Subcutaneous adipose tissue (tissue), 4 donors: ENCODE measurements around the gene UQCRH. TPM values are rescaled to one million over a fixed set of nuclear protein-coding genes. Genes with fewer than 3 reads are reported as not detected.

Experiments
- CTCF ChIP-seq: fragments of 450-650 bp; IDR thresholded peaks from one replicate; pipeline ENCODE4 v1.5.1; 2016; ENCODE audit warnings: low read depth, mild to moderate bottlenecking, control low read depth, antibody characterized with exemption, moderate library complexity
- total RNA-seq, 4 donors: library from RNA; depleted of rRNA; stranded (reverse); fragments of >200 nt; gene quantifications; one replicate each; pipeline ENCODE4 v1.1.0, GENCODE V29; 2016

Gene UQCRH
- total RNA-seq, 4 donors from 2014 or later = 301 to 496 (median 395) TPM

- TF ChIP-seq CTCF = no peak
Observed at GRCh38 chr1:46275030-46275337, 28.5 kb upstream of the UQCRH start.

GRCh38 chr1:46277658-46278373 is 25.7 kb upstream of the UQCRH start:
- TF ChIP-seq CTCF = no peak

- TF ChIP-seq CTCF = no peak
Observed at GRCh38 chr1:46278807-46279206, 24.7 kb upstream of the UQCRH start.

GRCh38 chr1:46280092-46280491 is 23.4 kb upstream of the UQCRH start:
- TF ChIP-seq CTCF = no peak

GRCh38 chr1:46281021-46281420 is 22.5 kb upstream of the UQCRH start:
- TF ChIP-seq CTCF = no peak

- no peak for TF ChIP-seq CTCF
Observed at GRCh38 chr1:46284058-46284457, 19.4 kb upstream of the UQCRH start.

- no peak for TF ChIP-seq CTCF
Observed at GRCh38 chr1:46284597-46285564, 18.6 kb upstream of the UQCRH start.
